Kidney (tissue), 14 donors: ENCODE data around the gene CLASP1. TPM values are rescaled to one million over a fixed set of nuclear protein-coding genes. Genes with fewer than 3 reads are reported as not detected.
"Not testable (repeated sequence)": the region's sequence is repeated elsewhere in the genome, so short reads cannot be mapped to it uniquely, and the experiment has no call there.

Experiments
- DNase-seq, 5 donors: peaks; one replicate each; pipeline ENCODE4 v3.0.0-alpha.2; 2013 to 2020
- FAIRE-seq: peaks from 2 replicates; lab custom pipeline; 2012; peaks lifted over from hg19 to GRCh38; lab: Jason Lieb, UNC
- H3K27ac ChIP-seq, 2 donors: one replicate each; pipeline ENCODE4 v1.7.0; 2013; ENCODE audit warnings: low read depth in 2 of 2, low read length in 2 of 2, inconsistent platforms in 1 of 2
- H3K27me3 ChIP-seq: one replicate; pipeline ENCODE4 v1.7.1; 2013; ENCODE audit warnings: low read length, inconsistent platforms; ENCODE audit not compliant: control insufficient read depth, insufficient read depth
- H3K36me3 ChIP-seq, 3 donors: one replicate each; pipeline versions ENCODE4 v1.7.0 to v1.7.1; 2013; ENCODE audit warnings: low read length in 3 of 3, control low read depth in 1 of 3, inconsistent platforms in 1 of 3; ENCODE audit not compliant: insufficient read depth in 3 of 3, control insufficient read depth in 2 of 3
- H3K4me1 ChIP-seq, 3 donors: one replicate each; pipeline versions ENCODE4 v1.7.0 to v1.7.1; 2013; ENCODE audit warnings: low read length in 3 of 3, inconsistent platforms in 1 of 3, low read depth in 1 of 3; ENCODE audit not compliant: control insufficient read depth in 2 of 3, insufficient read depth in 2 of 3
- H3K4me3 ChIP-seq, 3 donors: one replicate each; pipeline versions ENCODE4 v1.7.0 to v1.8.1; 2013; ENCODE audit warnings: low read length in 3 of 3, control low read depth in 1 of 3, inconsistent platforms in 1 of 3
- H3K9ac ChIP-seq, 3 donors: one replicate each; pipeline versions ENCODE4 v1.7.0 to v1.7.1; 2013; ENCODE audit warnings: low read length in 3 of 3, control low read depth in 1 of 3, inconsistent platforms in 1 of 3
- H3K9me3 ChIP-seq, 3 donors: one replicate each; pipeline versions ENCODE4 v1.7.0 to v1.7.1; 2013; ENCODE audit warnings: low read length in 3 of 3, control low read depth in 1 of 3, inconsistent platforms in 1 of 3; ENCODE audit not compliant: control insufficient read depth in 2 of 3, insufficient read depth in 1 of 3
- intact Hi-C: fragments of 100-400 bp; cut with DNase I; formaldehyde crosslinking; loops from one replicate; pipeline ENCODE4 v1.11.1; 2022
- polyA plus RNA-seq: library from polyadenylated mRNA; stranded (reverse); fragments of 350-450 nt; fragmentation: Illumina TruSeq; extraction: RNeasy Lipid Tissue Mini Kit (QIAGEN cat#74804); gene quantifications from one replicate; pipeline ENCODE4 v1.2.3, GENCODE V29; 2014; ENCODE audit warnings: low read depth, low replicate concordance; ENCODE audit not compliant: insufficient read depth
- total RNA-seq: library from RNA; stranded (reverse); fragmentation: NEBNext Ultra II Directional; extraction: Animal tissue kit (Norgen Biotek cat#: 25700); gene quantifications from one replicate; pipeline ENCODE4 v1.2.1, GENCODE V29; 2021
- TF ChIP-seq, protein P1 (sequence below): IDR thresholded peaks from 3 replicates; pipeline ENCODE4 v1.5.1; 2012; ENCODE audit warnings: mild to moderate bottlenecking, moderate library complexity, borderline replicate concordance; ENCODE audit not compliant: insufficient read depth; ENCODE audit errors: extremely low read depth
- donor health status: control.
- donor health status: control.
- donor health status: control.
- donor health status: control.
- donor health status: control.
- donor health status: DM: yes; HTN: yes; CAD: no.
- donor health status: Normal renal cell carcinoma (clear cell type).

CLASP1 gene
- total and polyA plus RNA-seq, 2 donors from 2014 or later = 6.8 to 71.5 TPM

DNA sequence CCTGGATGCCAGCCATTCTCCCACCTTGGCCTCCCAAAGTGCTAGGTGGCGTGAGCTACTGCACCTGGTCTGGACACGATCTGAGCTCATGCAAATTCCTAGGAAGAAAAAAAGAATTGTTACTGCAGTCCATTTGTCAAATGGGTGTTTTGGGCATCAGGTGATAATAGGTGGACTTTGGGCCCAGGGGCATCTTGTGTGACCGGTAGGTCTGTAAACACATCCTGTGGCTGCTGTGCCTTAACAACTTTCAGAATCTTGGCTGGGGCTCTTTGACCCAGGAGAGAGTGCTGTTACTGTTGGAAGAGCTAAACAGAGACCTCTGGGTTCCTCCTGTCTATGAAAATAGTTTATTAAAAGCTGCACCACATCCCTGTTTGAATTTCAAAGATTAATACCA is 329.3 kb downstream of the CLASP1 start:
- DNase-seq (no peak), FAIRE-seq (no peak)
- no peaks in the 10 kb centered on the region for H3K4me1 ChIP-seq
- H3K27me3 ChIP-seq = no peaks in the 10 kb centered on the region
- H3K36me3 ChIP-seq = no peaks in the 10 kb centered on the region
- H3K27ac ChIP-seq = no peak overlapping the region
- no peak overlapping the region for H3K9ac ChIP-seq
- no peak overlapping the region for H3K4me3 ChIP-seq
- TF ChIP-seq, protein P1, sequence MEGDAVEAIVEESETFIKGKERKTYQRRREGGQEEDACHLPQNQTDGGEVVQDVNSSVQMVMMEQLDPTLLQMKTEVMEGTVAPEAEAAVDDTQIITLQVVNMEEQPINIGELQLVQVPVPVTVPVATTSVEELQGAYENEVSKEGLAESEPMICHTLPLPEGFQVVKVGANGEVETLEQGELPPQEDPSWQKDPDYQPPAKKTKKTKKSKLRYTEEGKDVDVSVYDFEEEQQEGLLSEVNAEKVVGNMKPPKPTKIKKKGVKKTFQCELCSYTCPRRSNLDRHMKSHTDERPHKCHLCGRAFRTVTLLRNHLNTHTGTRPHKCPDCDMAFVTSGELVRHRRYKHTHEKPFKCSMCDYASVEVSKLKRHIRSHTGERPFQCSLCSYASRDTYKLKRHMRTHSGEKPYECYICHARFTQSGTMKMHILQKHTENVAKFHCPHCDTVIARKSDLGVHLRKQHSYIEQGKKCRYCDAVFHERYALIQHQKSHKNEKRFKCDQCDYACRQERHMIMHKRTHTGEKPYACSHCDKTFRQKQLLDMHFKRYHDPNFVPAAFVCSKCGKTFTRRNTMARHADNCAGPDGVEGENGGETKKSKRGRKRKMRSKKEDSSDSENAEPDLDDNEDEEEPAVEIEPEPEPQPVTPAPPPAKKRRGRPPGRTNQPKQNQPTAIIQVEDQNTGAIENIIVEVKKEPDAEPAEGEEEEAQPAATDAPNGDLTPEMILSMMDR = no peak
- intact Hi-C loops = no loop called here
- H3K9me3 ChIP-seq = no peaks in the 10 kb centered on the region

- Histone ChIP-seq H3K9me3 (no peaks in the 10 kb centered on the region), H3K27ac (no peak overlapping the region), H3K4me1 (no peaks in the 10 kb centered on the region), H3K9ac (no peak overlapping the region), H3K36me3 (no peaks in the 10 kb centered on the region), H3K4me3 (no peak overlapping the region), H3K27me3 (no peaks in the 10 kb centered on the region)
- TF ChIP-seq, protein P1 = no peak
- DNase-seq (no peak), FAIRE-seq (no peak)
- intact Hi-C loops = no loop called here
Observed at GRCh38 chr2:121316986-121317385, 332.3 kb downstream of the CLASP1 start.

DNA sequence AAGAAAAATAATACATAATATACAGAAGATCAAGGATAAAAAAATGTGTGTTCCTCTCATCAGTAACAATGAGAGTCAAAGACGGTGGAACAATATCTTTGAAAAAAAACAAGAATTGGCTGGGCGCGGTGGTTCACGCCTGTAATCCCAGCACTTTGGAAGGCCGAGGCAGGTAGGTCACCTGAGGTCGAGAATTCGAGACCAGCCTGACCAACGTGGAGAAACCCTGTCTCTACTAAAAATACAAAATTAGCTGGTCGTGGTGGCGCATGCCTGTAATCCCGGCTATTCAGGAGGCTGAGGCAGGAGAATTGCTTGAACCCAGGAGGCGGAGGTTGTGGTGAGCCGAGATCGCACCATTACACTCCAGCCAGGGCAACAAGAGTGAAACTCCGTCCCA is 335.6 kb downstream of the CLASP1 start:
- H3K9ac ChIP-seq, FAIRE-seq, H3K4me3 ChIP-seq, H3K9me3 ChIP-seq, DNase-seq, intact Hi-C loops, H3K27ac ChIP-seq, H3K4me1 ChIP-seq, H3K36me3 ChIP-seq, H3K27me3 ChIP-seq: not testable (repeated sequence)

- Histone ChIP-seq H3K9ac (no peak overlapping the region), H3K4me1 (no peaks in the 10 kb centered on the region), H3K36me3 (no peaks in the 10 kb centered on the region), H3K4me3 (no peak overlapping the region), H3K27me3 (no peaks in the 10 kb centered on the region), H3K27ac (no peak overlapping the region), H3K9me3 (no peaks in the 10 kb centered on the region)
- FAIRE-seq (no peak), DNase-seq (no peak)
- TF ChIP-seq, protein P1 = no peak
- intact Hi-C loops = no loop called here
Observed at GRCh38 chr2:121309801-121310200, 339.5 kb downstream of the CLASP1 start.
